ENCODE data around the gene ESRP2.

The ESRP2 gene

DNA sequence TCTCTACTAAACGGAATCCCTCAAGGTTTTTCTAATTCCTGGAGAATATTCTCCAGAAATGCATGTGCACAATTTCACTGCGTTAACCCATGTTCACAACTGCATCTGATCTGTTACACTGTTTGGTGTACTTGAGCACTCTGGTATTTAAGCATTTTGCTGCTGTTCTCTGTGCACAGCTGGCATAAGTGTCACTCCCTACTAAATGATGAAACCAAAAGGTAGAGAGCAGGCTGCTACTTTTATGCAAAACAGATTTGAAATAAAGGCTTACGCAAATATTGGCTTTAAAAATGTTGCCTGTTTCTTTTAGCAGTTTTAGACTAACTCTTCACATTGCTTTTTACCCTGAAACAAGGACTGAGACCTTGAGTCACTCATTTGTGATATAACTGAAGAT, 41.7 kb downstream of the ESRP2 start:
- Mint-ChIP-seq H3K4me3 (peak overlapping the region; percentile 8), H3K9me3 (no peaks in the 10 kb centered on the region), H3K27ac (peak overlapping the region; percentile 75), H3K4me1 (peaks cover 15% of the 10 kb centered on the region), H3K27me3 (no peaks in the 10 kb centered on the region), H3K36me3 (peaks cover 22% of the 10 kb centered on the region)
- peak; percentile 67 for ATAC-seq (ENCODE audit: low read depth)
- no peak for DNase-seq (ENCODE audit: low spot score in 2 of 2)

DNA sequence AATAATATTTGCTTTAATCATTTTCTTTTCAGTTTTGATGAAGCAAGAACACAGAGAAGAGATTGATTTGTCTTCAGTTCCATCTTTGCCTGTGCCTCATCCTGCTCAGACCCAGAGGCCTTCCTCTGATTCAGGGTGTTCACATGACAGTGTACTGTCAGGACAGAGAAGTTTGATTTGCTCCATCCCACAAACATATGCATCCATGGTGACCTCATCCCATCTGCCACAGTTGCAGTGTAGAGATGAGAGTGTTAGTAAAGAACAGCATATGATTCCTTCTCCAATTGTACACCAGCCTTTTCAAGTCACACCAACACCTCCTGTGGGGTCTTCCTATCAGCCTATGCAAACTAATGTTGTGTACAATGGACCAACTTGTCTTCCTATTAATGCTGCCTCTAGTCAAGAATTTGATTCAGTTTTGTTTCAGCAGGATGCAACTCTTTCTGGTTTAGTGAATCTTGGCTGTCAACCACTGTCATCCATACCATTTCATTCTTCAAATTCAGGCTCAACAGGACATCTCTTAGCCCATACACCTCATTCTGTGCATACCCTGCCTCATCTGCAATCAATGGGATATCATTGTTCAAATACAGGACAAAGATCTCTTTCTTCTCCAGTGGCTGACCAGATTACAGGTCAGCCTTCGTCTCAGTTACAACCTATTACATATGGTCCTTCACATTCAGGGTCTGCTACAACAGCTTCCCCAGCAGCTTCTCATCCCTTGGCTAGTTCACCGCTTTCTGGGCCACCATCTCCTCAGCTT, 45.0 kb downstream of the ESRP2 start:
- DNase-seq (ENCODE audit: low spot score in 2 of 2) (no peak), ATAC-seq (ENCODE audit: low read depth) (no peak)
- H3K4me3 Mint-ChIP-seq, result no peak overlapping the region
- no peak overlapping the region for H3K27ac Mint-ChIP-seq
- H3K9me3 Mint-ChIP-seq, result no peaks in the 10 kb centered on the region
- peaks cover 15% of the 10 kb centered on the region for H3K4me1 Mint-ChIP-seq
- H3K36me3 Mint-ChIP-seq, result peaks cover 31% of the 10 kb centered on the region
- H3K27me3 Mint-ChIP-seq, result no peaks in the 10 kb centered on the region

DNA sequence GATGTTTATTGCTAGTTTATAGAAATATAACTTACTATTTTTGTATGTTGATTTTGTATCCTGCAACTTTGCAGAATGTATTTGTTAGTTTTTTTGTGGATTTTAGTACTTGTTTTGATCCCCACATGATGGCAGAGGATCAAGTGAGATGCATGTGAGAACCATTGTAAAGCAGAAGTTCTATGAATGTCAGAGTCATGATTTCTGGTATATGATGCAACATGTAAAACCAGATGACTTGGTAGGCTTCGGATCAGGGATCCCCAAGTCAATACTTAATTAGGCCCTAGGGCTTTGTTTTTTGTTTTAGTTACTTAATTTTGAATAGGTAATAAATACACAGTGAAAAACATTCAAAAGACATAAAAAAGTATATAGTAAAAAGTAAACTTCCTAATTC, 45.8 kb downstream of the ESRP2 start:
- Mint-ChIP-seq H3K27me3 (no peaks in the 10 kb centered on the region), H3K9me3 (no peaks in the 10 kb centered on the region), H3K36me3 (peaks cover 34% of the 10 kb centered on the region), H3K27ac (no peak overlapping the region), H3K4me1 (peaks cover 15% of the 10 kb centered on the region), H3K4me3 (no peak overlapping the region)
- no peak for ATAC-seq (ENCODE audit: low read depth)
- DNase-seq (ENCODE audit: low spot score in 2 of 2), result no peak

DNA sequence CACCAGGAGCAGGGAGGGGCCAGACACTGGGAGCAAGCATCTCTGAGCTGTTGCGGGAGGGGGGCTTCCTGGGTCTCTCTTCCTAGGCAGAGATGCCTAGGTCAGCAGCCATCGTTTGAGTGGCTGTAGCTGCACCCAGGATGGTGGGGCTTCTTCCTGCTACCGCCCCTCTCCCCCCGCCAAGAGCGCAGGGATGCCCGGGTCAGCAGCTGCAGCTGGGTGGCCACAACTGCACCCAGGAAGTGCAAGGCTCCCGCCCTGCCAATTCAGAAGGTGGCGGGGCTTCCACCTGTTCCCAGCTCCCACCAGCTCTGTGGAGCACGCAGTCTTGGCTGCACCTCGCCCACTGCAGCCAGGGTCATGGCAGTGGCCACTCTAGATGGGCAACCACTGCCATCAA, 47.8 kb downstream of the ESRP2 start:
- no peak overlapping the region for H3K27ac Mint-ChIP-seq
- H3K9me3 Mint-ChIP-seq, result no peaks in the 10 kb centered on the region
- no peaks in the 10 kb centered on the region for H3K27me3 Mint-ChIP-seq
- peaks cover 39% of the 10 kb centered on the region for H3K36me3 Mint-ChIP-seq
- H3K4me3 Mint-ChIP-seq, result no peak overlapping the region
- DNase-seq (ENCODE audit: low spot score in 2 of 2) (no peak), ATAC-seq (ENCODE audit: low read depth) (no peak)
- H3K4me1 Mint-ChIP-seq, result peaks cover 7% of the 10 kb centered on the region

DNA sequence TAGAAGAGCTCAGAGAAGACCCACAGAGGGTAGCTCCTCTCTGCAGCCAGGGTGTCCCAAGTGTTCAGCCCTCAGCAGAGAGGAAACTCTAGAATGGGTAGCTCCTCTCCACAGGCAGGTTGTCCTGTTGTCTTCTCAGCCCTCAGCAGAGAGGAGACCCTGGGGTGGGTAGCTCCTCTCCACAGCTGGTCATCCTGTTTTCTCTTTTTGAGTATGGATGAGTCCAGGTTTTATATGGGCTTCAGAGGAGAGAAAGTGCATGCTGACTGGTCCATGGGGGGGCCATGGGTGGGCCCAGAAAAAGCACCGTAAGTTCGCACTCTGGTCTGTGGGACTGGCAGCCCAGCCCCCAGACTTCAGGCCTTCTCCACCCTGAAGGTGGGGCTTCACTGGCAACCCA, 48.4 kb downstream of the ESRP2 start:
- Mint-ChIP-seq H3K4me1 (peaks cover 4% of the 10 kb centered on the region), H3K9me3 (no peaks in the 10 kb centered on the region), H3K36me3 (peaks cover 38% of the 10 kb centered on the region), H3K27ac (no peak overlapping the region), H3K4me3 (no peak overlapping the region), H3K27me3 (no peaks in the 10 kb centered on the region)
- no peak for DNase-seq (ENCODE audit: low spot score in 2 of 2)
- ATAC-seq (ENCODE audit: low read depth), result no peak

DNA sequence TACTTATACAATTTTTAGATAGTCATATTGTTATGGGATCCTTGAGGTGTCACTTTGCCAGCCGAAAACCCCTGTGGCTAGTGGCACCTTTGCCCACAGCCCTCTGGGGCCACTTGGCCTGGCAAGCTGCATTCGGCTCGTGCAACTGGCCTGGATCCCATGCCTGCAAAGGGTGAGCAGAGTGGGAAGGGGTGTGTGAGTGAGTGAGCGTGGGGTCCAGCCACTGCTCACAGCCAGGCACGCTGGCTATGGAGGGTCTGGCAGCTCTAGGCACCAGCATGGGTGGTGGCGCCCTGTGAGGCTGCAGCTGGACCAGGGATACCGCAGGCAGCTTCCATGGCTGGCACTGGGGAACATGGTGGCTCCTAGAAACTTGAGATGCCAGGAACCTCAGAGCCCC, 49.0 kb downstream of the ESRP2 start:
- H3K27me3 Mint-ChIP-seq, result no peaks in the 10 kb centered on the region
- no peak for DNase-seq (ENCODE audit: low spot score in 2 of 2)
- H3K36me3 Mint-ChIP-seq, result peaks cover 39% of the 10 kb centered on the region
- peak overlapping the region; percentile 50 for H3K27ac Mint-ChIP-seq
- no peak overlapping the region for H3K4me3 Mint-ChIP-seq
- no peak for ATAC-seq (ENCODE audit: low read depth)
- no peaks in the 10 kb centered on the region for H3K9me3 Mint-ChIP-seq
- H3K4me1 Mint-ChIP-seq, result peaks cover 2% of the 10 kb centered on the region

DNA sequence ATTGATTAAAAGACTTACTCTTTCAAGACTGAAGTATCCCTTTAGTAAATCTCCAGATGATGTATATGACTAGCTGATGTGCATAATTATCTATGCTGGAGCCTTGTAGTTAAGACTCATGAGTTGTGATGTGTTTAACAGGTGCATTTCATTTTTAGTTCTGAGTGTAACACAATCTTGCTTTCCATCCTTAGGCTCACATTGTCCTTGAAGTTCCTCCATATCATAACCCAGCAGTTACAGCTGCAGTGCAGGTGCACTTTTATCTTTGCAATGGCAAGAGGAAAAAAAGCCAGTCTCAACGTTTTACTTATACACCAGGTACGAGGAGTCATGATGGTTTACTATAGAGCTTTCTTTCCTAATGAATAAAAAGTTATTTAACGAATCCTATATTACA, 52.9 kb downstream of the ESRP2 start:
- no peak for DNase-seq (ENCODE audit: low spot score in 2 of 2)
- ATAC-seq (ENCODE audit: low read depth), result no peak
- H3K4me1 Mint-ChIP-seq, result no peaks in the 10 kb centered on the region
- H3K4me3 Mint-ChIP-seq, result no peak overlapping the region
- no peaks in the 10 kb centered on the region for H3K9me3 Mint-ChIP-seq
- no peak overlapping the region for H3K27ac Mint-ChIP-seq
- no peaks in the 10 kb centered on the region for H3K27me3 Mint-ChIP-seq
- H3K36me3 Mint-ChIP-seq, result peaks cover 41% of the 10 kb centered on the region

DNA sequence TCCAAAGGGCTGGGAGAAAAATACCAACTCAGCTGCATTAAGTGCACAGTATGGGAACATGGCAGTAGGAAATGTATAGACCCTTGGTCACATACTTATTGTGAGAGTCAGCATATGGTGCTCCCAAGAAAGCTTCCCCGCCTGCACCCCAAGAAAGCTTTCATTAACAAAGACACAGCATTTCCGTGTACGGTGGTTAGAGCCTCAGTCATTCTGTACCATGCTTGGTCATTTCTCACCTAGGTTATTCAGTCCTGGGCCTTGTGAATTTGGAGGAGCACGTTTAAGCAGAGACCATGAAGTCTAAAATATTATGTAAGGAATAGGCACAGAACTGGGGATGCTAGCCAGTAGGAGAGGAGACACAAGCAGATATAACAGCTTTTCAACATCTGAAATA, 56.1 kb downstream of the ESRP2 start:
- Mint-ChIP-seq H3K27ac (no peak overlapping the region), H3K9me3 (no peaks in the 10 kb centered on the region), H3K36me3 (peaks cover 44% of the 10 kb centered on the region), H3K4me1 (no peaks in the 10 kb centered on the region), H3K27me3 (no peaks in the 10 kb centered on the region), H3K4me3 (no peak overlapping the region)
- DNase-seq (ENCODE audit: low spot score in 2 of 2), result no peak
- no peak for ATAC-seq (ENCODE audit: low read depth)

DNA sequence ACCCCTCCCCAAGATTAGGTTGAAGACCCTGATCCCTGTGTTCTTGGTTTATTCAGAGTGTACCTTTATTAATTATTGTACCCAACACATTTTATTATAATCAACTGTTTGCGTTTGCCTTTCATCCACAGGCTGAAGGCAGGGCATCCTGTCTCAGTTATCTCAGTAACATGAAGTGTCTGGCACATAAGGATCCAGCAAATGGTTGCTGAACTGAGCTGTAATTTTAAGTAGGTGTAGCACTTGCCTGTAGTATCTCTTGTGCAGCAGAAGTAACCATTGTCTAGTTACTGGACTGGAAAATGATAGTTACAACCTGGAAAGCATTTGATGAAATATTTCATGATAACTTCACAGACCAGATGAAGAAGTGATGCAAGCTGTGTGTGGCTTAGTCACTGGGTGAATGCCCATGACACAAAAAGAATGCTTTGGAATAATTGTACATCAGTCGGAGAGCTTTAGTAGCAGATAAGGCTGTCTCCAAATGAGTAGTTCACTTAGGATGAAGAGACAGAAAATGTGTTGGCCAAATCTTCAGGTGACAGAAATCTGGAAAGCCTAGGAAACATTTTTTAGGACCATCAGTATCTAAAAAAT, 56.6 kb downstream of the ESRP2 start:
- H3K36me3 Mint-ChIP-seq, result peaks cover 44% of the 10 kb centered on the region
- DNase-seq (ENCODE audit: low spot score in 2 of 2) (no peak), ATAC-seq (ENCODE audit: low read depth) (no peak)
- H3K4me1 Mint-ChIP-seq, result no peaks in the 10 kb centered on the region
- no peak overlapping the region for H3K27ac Mint-ChIP-seq
- no peaks in the 10 kb centered on the region for H3K9me3 Mint-ChIP-seq
- no peak overlapping the region for H3K4me3 Mint-ChIP-seq
- H3K27me3 Mint-ChIP-seq, result no peaks in the 10 kb centered on the region
